ENCODE measurements around the gene MTFR2. TPM values are rescaled to one million over a fixed set of nuclear protein-coding genes. Genes with fewer than 3 reads are reported as not detected.

The MTFR2 gene
- total RNA-seq, 1 experiment from 2014 or later, result 6.0 TPM

GRCh38 chr6:136244061-136244616 is 6.0 kb downstream of the MTFR2 start:
- CTCF ChIA-PET, result interaction anchor here (0.6 to 1.0 kb wide), 4 partner anchors 18 to 793 kb away, joined by 3 to 5 read pairs (median 5); no protein-coding TSS in a partner anchor

GRCh38 chr6:136236466-136237293 is 13.4 kb downstream of the MTFR2 start:
- BruUV-seq (replicated peaks), result no TSS peak
- H3K4me1 Mint-ChIP-seq (ENCODE audit: insufficient read depth, unreplicated experiment), result peaks cover 5% of the 10 kb centered on the region

More at GRCh38 chr6:136244061-136244616, 6.0 kb downstream of the MTFR2 start:
- Mint-ChIP-seq H3K36me3 (ENCODE audit: insufficient read depth, unreplicated experiment) (peaks cover 9% of the 10 kb centered on the region), H3K4me3 (ENCODE audit: unreplicated experiment) (no peak overlapping the region), H3K9me3 (ENCODE audit: unreplicated experiment) (no peaks in the 10 kb centered on the region), H3K27ac (ENCODE audit: low read depth, unreplicated experiment) (no peak overlapping the region), H3K4me1 (ENCODE audit: insufficient read depth, unreplicated experiment) (peaks cover 6% of the 10 kb centered on the region), H3K27me3 (ENCODE audit: insufficient read depth, unreplicated experiment) (no peaks in the 10 kb centered on the region)
- intact Hi-C loops (cut with micrococcal nuclease), result no loop called here
- POLR2A ChIA-PET, result interaction anchor here (0.7 to 1.1 kb wide), 4 partner anchors 17 to 754 kb away, joined by 3 to 6 read pairs (median 4); partner anchors contain the start of gene BCLAF1
- no TSS peak for BruUV-seq (replicated peaks)
- no peak for TF ChIP-seq CTCF (IDR thresholded peaks at IDR 0.05; ENCODE audit: unreplicated experiment)
- no peak for DNase-seq (ENCODE audit: unreplicated experiment)

GRCh38 chr6:136235233-136235564 is 14.9 kb downstream of the MTFR2 start:
- ChIA-PET POLR2A (interaction anchor here (1.5 kb wide), 1 partner anchor 15 kb away, joined by 3 read pairs; the partner anchor contains the start of gene MTFR2), CTCF (interaction anchor here (0.6 to 3.4 kb wide), 4 partner anchors 9 to 644 kb away, joined by 3 to 36 read pairs (median 3); partner anchors contain the start of gene MTFR2)
- H3K4me3 Mint-ChIP-seq (ENCODE audit: unreplicated experiment), result no peak overlapping the region

More at GRCh38 chr6:136236466-136237293, 13.4 kb downstream of the MTFR2 start:
- no peaks in the 10 kb centered on the region for H3K27me3 Mint-ChIP-seq (ENCODE audit: insufficient read depth, unreplicated experiment)
- intact Hi-C loops (cut with micrococcal nuclease), result no loop called here
- no peak overlapping the region for H3K4me3 Mint-ChIP-seq (ENCODE audit: unreplicated experiment)
- no peak for DNase-seq (ENCODE audit: unreplicated experiment)
- H3K27ac Mint-ChIP-seq (ENCODE audit: low read depth, unreplicated experiment), result no peak overlapping the region
- H3K9me3 Mint-ChIP-seq (ENCODE audit: unreplicated experiment), result no peaks in the 10 kb centered on the region
- peaks cover 13% of the 10 kb centered on the region for H3K36me3 Mint-ChIP-seq (ENCODE audit: insufficient read depth, unreplicated experiment)
- ChIA-PET POLR2A (interaction anchor here (1.1 to 1.5 kb wide), 3 partner anchors 10 to 738 kb away, joined by 4 to 8 read pairs (median 4); partner anchors contain the start of gene MTFR2), CTCF (interaction anchor here (1.0 to 3.4 kb wide), 2 partner anchors 10 to 701 kb away, joined by 3 to 36 read pairs; no protein-coding TSS in a partner anchor)
- TF ChIP-seq CTCF (IDR thresholded peaks at IDR 0.05; ENCODE audit: unreplicated experiment), result no peak

More at GRCh38 chr6:136235233-136235564, 14.9 kb downstream of the MTFR2 start:
- peak; percentile 8 for DNase-seq (ENCODE audit: unreplicated experiment)
- no peak for TF ChIP-seq CTCF (IDR thresholded peaks at IDR 0.05; ENCODE audit: unreplicated experiment)
- intact Hi-C loops (cut with micrococcal nuclease), result no loop called here
- no peaks in the 10 kb centered on the region for H3K27me3 Mint-ChIP-seq (ENCODE audit: insufficient read depth, unreplicated experiment)
- no TSS peak for BruUV-seq (replicated peaks)
- peaks cover 6% of the 10 kb centered on the region for H3K36me3 Mint-ChIP-seq (ENCODE audit: insufficient read depth, unreplicated experiment)
- H3K27ac Mint-ChIP-seq (ENCODE audit: low read depth, unreplicated experiment), result no peak overlapping the region
- H3K4me1 Mint-ChIP-seq (ENCODE audit: insufficient read depth, unreplicated experiment), result peaks cover 5% of the 10 kb centered on the region
- no peaks in the 10 kb centered on the region for H3K9me3 Mint-ChIP-seq (ENCODE audit: unreplicated experiment)

Data from MCF 10A (cell line).